ENCODE measurements around the gene PROSER2.

DNA sequence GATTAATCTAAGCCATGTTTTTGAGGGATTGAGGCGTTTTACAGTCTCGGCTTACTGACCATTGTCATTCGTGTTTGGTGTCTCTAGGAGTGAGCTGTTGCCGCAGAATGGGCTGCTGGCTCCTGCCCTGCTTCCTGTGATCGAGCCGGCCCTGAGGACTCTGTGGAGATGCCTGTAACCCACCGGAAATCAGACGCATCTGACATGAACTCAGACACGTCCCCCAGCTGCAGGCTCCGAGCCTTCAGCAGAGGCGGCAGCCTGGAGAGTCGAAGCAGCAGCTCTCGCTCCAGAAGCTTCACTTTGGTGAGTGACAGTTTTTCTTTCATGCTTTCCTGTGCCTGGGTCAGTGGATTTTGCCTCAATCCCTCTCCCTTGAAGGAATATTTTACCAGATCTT is 28.8 kb downstream of the PROSER2 start:
- TF ChIP-seq, protein P1, sequence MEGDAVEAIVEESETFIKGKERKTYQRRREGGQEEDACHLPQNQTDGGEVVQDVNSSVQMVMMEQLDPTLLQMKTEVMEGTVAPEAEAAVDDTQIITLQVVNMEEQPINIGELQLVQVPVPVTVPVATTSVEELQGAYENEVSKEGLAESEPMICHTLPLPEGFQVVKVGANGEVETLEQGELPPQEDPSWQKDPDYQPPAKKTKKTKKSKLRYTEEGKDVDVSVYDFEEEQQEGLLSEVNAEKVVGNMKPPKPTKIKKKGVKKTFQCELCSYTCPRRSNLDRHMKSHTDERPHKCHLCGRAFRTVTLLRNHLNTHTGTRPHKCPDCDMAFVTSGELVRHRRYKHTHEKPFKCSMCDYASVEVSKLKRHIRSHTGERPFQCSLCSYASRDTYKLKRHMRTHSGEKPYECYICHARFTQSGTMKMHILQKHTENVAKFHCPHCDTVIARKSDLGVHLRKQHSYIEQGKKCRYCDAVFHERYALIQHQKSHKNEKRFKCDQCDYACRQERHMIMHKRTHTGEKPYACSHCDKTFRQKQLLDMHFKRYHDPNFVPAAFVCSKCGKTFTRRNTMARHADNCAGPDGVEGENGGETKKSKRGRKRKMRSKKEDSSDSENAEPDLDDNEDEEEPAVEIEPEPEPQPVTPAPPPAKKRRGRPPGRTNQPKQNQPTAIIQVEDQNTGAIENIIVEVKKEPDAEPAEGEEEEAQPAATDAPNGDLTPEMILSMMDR (IDR thresholded peaks at IDR 0.05), result no peak
- no peak for TF ChIP-seq POLR2AphosphoS5 (IDR thresholded peaks at IDR 0.05)

Measured in esophagus muscularis mucosa (tissue), 3 donors.